Measurements from ENCODE around the gene MLEC.

The MLEC gene

DNA sequence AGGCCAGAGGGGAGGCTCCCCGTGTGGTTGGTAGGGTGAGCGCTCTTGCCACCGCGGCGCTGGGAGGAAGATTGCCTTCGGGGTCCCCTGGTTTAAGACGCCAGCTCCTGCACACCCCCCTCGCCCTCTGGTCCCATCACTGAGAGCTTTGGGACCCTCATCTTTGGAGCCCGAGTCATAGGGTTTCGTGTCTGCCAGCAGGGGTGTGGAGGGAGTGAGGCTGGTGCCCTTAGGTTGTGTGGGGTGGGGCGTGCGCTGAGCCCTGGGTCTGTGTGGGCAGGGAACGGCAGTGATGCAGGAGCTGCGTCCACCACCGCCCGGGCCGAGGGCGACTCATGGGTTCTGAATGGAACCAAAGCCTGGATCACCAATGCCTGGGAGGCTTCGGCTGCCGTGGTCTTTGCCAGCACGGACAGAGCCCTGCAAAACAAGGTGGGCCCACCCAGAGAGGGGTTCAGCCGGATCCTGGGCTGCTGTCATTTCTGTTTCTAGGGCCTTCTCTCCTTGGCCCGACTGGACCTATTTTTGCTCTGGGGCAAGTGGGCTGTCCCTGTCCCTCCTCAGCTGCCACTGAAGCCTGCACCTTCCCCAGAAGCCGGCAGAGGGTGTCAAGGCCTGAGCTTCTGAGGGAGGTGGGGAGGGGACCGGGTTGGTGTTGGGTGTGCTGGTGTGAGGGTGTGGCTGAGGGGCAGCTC, 50.8 kb downstream of the MLEC start:
- H3K36me3 ChIP-seq: peaks cover 35% of the 10 kb centered on the region
- no peaks in the 10 kb centered on the region for H3K4me1 ChIP-seq (ENCODE audit: control insufficient read depth in 1 of 2, insufficient read depth in 1 of 2, low read depth in 1 of 2, low read length in 1 of 2)
- no peaks in the 10 kb centered on the region for H3K27me3 ChIP-seq
- no peaks in the 10 kb centered on the region for H3K9me3 ChIP-seq
- H3K27ac ChIP-seq: no peak overlapping the region
- no peak for TF ChIP-seq CTCF (IDR thresholded peaks at IDR 0.05)
- H3K4me3 ChIP-seq (ENCODE audit: low read depth in 1 of 2, low read length in 1 of 2): no peak overlapping the region

- Histone ChIP-seq H3K27ac (no peak overlapping the region), H3K9me3 (no peaks in the 10 kb centered on the region), H3K27me3 (no peaks in the 10 kb centered on the region), H3K4me3 (ENCODE audit: low read depth in 1 of 2, low read length in 1 of 2) (no peak overlapping the region), H3K4me1 (ENCODE audit: control insufficient read depth in 1 of 2, insufficient read depth in 1 of 2, low read depth in 1 of 2, low read length in 1 of 2) (no peaks in the 10 kb centered on the region), H3K36me3 (peaks cover 35% of the 10 kb centered on the region)
- no peak for TF ChIP-seq CTCF (IDR thresholded peaks at IDR 0.05)
These were observed 51.5 kb downstream of the MLEC start for GRCh38 chr12:120738252-120739030.

- no peaks in the 10 kb centered on the region for H3K27me3 ChIP-seq
- no peaks in the 10 kb centered on the region for H3K9me3 ChIP-seq
- H3K27ac ChIP-seq: no peak overlapping the region
- peaks cover 35% of the 10 kb centered on the region for H3K36me3 ChIP-seq
- H3K4me3 ChIP-seq (ENCODE audit: low read depth in 1 of 2, low read length in 1 of 2): no peak overlapping the region
- TF ChIP-seq CTCF (IDR thresholded peaks at IDR 0.05): no peak
- H3K4me1 ChIP-seq (ENCODE audit: control insufficient read depth in 1 of 2, insufficient read depth in 1 of 2, low read depth in 1 of 2, low read length in 1 of 2): no peaks in the 10 kb centered on the region
These were observed 52.2 kb downstream of the MLEC start for GRCh38 chr12:120739031-120739762.

DNA sequence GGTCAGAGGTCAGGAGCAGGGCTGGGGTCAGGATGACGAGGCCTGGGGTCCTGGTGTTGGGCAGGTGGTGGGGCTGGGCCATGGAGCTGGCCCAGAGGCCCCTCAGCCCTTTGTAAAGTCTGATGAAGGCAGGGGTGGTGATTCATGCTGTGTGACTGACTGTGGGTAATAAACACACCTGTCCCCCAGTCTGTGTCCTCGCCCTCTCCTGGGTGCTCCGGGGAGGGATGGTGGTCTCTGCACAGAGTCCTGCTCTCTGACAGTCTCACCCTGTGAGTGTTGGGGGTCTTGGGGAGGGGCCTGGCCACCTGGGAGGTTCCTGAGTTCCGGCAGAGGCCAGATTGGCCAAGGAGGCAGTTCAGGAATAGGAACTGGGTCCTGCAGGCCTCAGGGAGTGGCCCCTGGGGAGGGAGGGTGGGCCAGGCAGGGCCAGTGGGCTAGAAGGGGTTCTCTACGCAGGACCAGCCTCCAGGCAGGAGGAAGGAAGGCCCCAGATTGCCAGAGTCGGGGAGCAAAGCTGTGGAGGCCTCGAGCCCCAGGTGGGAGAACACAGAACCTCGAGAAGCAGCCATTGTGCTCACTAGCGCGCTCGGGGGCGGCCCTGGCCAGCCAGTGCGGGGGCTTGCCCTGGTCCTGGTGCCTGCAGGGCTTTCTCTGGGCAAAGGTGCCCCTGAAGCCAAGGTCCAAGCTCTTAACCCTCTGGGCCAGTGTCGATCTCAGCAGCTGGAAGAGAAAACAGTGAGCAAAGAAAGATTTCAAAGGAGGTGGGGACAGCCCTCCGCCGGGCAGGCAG, 53.1 kb downstream of the MLEC start:
- Histone ChIP-seq H3K9me3 (no peaks in the 10 kb centered on the region), H3K4me3 (ENCODE audit: low read depth in 1 of 2, low read length in 1 of 2) (no peak overlapping the region), H3K27ac (no peak overlapping the region), H3K36me3 (peaks cover 35% of the 10 kb centered on the region), H3K27me3 (no peaks in the 10 kb centered on the region), H3K4me1 (ENCODE audit: control insufficient read depth in 1 of 2, insufficient read depth in 1 of 2, low read depth in 1 of 2, low read length in 1 of 2) (no peaks in the 10 kb centered on the region)
- TF ChIP-seq CTCF (IDR thresholded peaks at IDR 0.05): no peak

DNA sequence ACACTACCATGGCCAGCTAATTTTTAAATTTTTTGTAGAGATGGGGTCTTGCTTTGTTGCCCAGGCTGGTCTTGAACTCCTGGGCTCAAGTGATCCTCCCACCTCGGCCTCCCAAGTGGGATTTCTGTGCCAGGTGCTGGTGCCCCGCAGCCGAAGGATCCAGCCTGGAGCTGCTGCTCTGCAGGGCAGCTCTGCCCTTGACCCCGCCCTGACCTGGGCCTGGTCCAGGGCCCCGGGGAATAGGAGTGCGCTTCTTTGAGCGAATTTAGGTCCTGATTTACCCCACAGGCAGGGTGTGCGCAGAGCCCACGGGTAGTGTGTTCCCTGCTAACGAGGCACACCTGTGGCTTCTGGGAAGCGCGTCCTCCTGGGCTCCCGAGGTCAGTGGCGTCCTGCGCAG, 53.9 kb downstream of the MLEC start:
- Histone ChIP-seq H3K27me3 (no peaks in the 10 kb centered on the region), H3K9me3 (no peaks in the 10 kb centered on the region), H3K27ac (no peak overlapping the region), H3K4me1 (ENCODE audit: control insufficient read depth in 1 of 2, insufficient read depth in 1 of 2, low read depth in 1 of 2, low read length in 1 of 2) (no peaks in the 10 kb centered on the region), H3K36me3 (peaks cover 35% of the 10 kb centered on the region), H3K4me3 (ENCODE audit: low read depth in 1 of 2, low read length in 1 of 2) (no peak overlapping the region)
- no peak for TF ChIP-seq CTCF (IDR thresholded peaks at IDR 0.05)
